WTC11 (cell line): ENCODE results near the gene ANAPC4. TPM values are rescaled to one million over a fixed set of nuclear protein-coding genes. Genes with fewer than 3 reads are reported as not detected.

Experiments
- ATAC-seq: fragments of 200-7000 bp; cut with Tn5 transposase; 2 replicates; pipeline ENCODE4 v1.10.0; 2021; ENCODE audit warnings: mild to moderate bottlenecking, moderate library complexity
- CTCF ChIA-PET: fragments of 300-600 bp; sonication (Branson Sonifier 250); formaldehyde crosslinking; loops from one replicate; lab custom pipeline; 2021; ENCODE audit warnings: antibody characterized with exemption; lab: Charles Lee
- POLR2A ChIA-PET: fragments of 350-600 bp; sonication (Branson Sonifier 250); formaldehyde crosslinking; loops from one replicate; lab custom pipeline; 2021; ENCODE audit warnings: antibody characterized with exemption; lab: Charles Lee
- DNase-seq: peaks from one replicate; pipeline ENCODE4 v3.0.0; 2021; ENCODE audit warnings: low spot score
- H3K27ac Mint-ChIP-seq: 2 replicates; pipeline ENCODE4 v1.8.0; 2021; ENCODE audit warnings: mixed read lengths
- H3K27me3 Mint-ChIP-seq: 2 replicates; pipeline ENCODE4 v1.8.0; 2021; ENCODE audit warnings: low read depth, mild to moderate bottlenecking, moderate library complexity, mixed read lengths
- H3K36me3 Mint-ChIP-seq: 2 replicates; pipeline ENCODE4 v1.8.0; 2021; ENCODE audit warnings: mixed read lengths
- H3K4me1 Mint-ChIP-seq: 2 replicates; pipeline ENCODE4 v1.8.0; 2022; ENCODE audit warnings: mixed read lengths
- H3K4me3 Mint-ChIP-seq: 2 replicates; pipeline ENCODE4 v1.8.0; 2021; ENCODE audit warnings: mild to moderate bottlenecking, moderate library complexity, mixed read lengths
- H3K9me3 Mint-ChIP-seq: 2 replicates; pipeline ENCODE4 v1.8.0; 2021; ENCODE audit warnings: mixed read lengths
- ATF1 ChIP-seq: sonication (generic); formaldehyde crosslinking; IDR thresholded peaks from 2 replicates; pipeline ENCODE4 v1.8.1; 2023; ENCODE audit warnings: mild to moderate bottlenecking, moderate library complexity, missing genetic modification reagents
- E2F1 ChIP-seq: sonication (generic); formaldehyde crosslinking; IDR thresholded peaks from 2 replicates; pipeline ENCODE4 v1.8.0; 2022; ENCODE audit warnings: mild to moderate bottlenecking, missing genetic modification reagents
- ELF4 ChIP-seq: sonication (generic); formaldehyde crosslinking; IDR thresholded peaks from 2 replicates; pipeline ENCODE4 v1.8.1; 2022; ENCODE audit warnings: low read depth, mild to moderate bottlenecking, moderate library complexity, missing genetic modification reagents
- EMX1 ChIP-seq: fragments of 250-450 bp; sonication (Bioruptor Pico); IDR thresholded peaks from 2 replicates; pipeline ENCODE4 v1.8.0; 2021; ENCODE audit warnings: mild to moderate bottlenecking
- FOXJ3 ChIP-seq: sonication (generic); formaldehyde crosslinking; IDR thresholded peaks from 2 replicates; pipeline ENCODE4 v1.9.0; 2021; ENCODE audit warnings: missing genetic modification reagents, mild to moderate bottlenecking, borderline replicate concordance
- FOXP1 ChIP-seq: sonication (generic); formaldehyde crosslinking; IDR thresholded peaks from 2 replicates; pipeline ENCODE4 v1.8.0; 2022; ENCODE audit warnings: missing genetic modification reagents, mild to moderate bottlenecking, moderate library complexity, borderline replicate concordance
- HMGA2 ChIP-seq: fragments of 250-450 bp; sonication (Bioruptor Pico); IDR thresholded peaks from 2 replicates; pipeline ENCODE4 v1.4.0; 2021; ENCODE audit warnings: mild to moderate bottlenecking, moderate library complexity
- IRF2 ChIP-seq: sonication (generic); formaldehyde crosslinking; IDR thresholded peaks from 2 replicates; pipeline ENCODE4 v1.8.0; 2022; ENCODE audit warnings: low read depth, missing genetic modification reagents, borderline replicate concordance
- JAZF1 ChIP-seq: fragments of 250-450 bp; sonication (Bioruptor Pico); IDR thresholded peaks from 2 replicates; pipeline ENCODE4 v1.9.0; 2021; ENCODE audit warnings: moderate library complexity, mild to moderate bottlenecking, inconsistent platforms
- MXD4 ChIP-seq: fragments of 250-450 bp; sonication (Bioruptor Pico); IDR thresholded peaks from 2 replicates; pipeline ENCODE4 v1.8.0; 2021; ENCODE audit warnings: mild to moderate bottlenecking, moderate library complexity, borderline replicate concordance
- NFYB ChIP-seq: sonication (generic); formaldehyde crosslinking; conservative IDR thresholded peaks from 2 replicates; pipeline ENCODE4 v1.8.0; 2022; ENCODE audit warnings: low read depth, missing genetic modification reagents
- NR3C1 ChIP-seq: sonication (generic); formaldehyde crosslinking; conservative IDR thresholded peaks from 2 replicates; pipeline ENCODE4 v1.8.1; 2023; ENCODE audit warnings: low read depth, mild to moderate bottlenecking, missing genetic modification reagents
- TEAD1 ChIP-seq: sonication (generic); formaldehyde crosslinking; IDR thresholded peaks from 2 replicates; pipeline ENCODE4 v1.8.0; 2022; ENCODE audit warnings: mild to moderate bottlenecking, missing genetic modification reagents
- TEAD4 ChIP-seq: sonication (generic); formaldehyde crosslinking; IDR thresholded peaks from 2 replicates; pipeline ENCODE4 v1.8.0; 2022; ENCODE audit warnings: mild to moderate bottlenecking, missing genetic modification reagents
- USF2 ChIP-seq: sonication (generic); formaldehyde crosslinking; IDR thresholded peaks from 2 replicates; pipeline ENCODE4 v1.8.1; 2023; ENCODE audit warnings: mild to moderate bottlenecking, missing genetic modification reagents, moderate library complexity
- ZNF121 ChIP-seq: sonication (generic); formaldehyde crosslinking; IDR thresholded peaks from 2 replicates; pipeline ENCODE4 v1.8.0; 2023; ENCODE audit warnings: missing genetic modification reagents
- ZNF219 ChIP-seq: sonication (generic); formaldehyde crosslinking; IDR thresholded peaks from 2 replicates; pipeline ENCODE4 v1.8.0; 2023; ENCODE audit warnings: missing genetic modification reagents, mild to moderate bottlenecking, borderline replicate concordance
- ZNF232 ChIP-seq: sonication (generic); formaldehyde crosslinking; IDR thresholded peaks from 2 replicates; pipeline ENCODE4 v1.8.0; 2022; ENCODE audit warnings: mild to moderate bottlenecking, missing genetic modification reagents
- ZNF317 ChIP-seq: sonication (generic); formaldehyde crosslinking; IDR thresholded peaks from 2 replicates; pipeline ENCODE4 v1.8.1; 2023; ENCODE audit warnings: low read depth, mild to moderate bottlenecking, moderate library complexity, missing genetic modification reagents, borderline replicate concordance
- ZNF396 ChIP-seq: fragments of 250-450 bp; sonication (Bioruptor Pico); IDR thresholded peaks from 2 replicates; pipeline ENCODE4 v1.8.0; 2021; ENCODE audit warnings: mild to moderate bottlenecking, moderate library complexity, borderline replicate concordance
- ZNF416 ChIP-seq: fragments of 250-450 bp; sonication (Bioruptor Pico); IDR thresholded peaks from 2 replicates; pipeline ENCODE4 v1.9.0; 2021; ENCODE audit warnings: mild to moderate bottlenecking, inconsistent platforms
- ZNF512 ChIP-seq: sonication (generic); formaldehyde crosslinking; IDR thresholded peaks from 2 replicates; pipeline ENCODE4 v1.8.1; 2022; ENCODE audit warnings: missing genetic modification reagents, borderline replicate concordance
- ZNF671 ChIP-seq: fragments of 250-450 bp; sonication (Bioruptor Pico); IDR thresholded peaks from 2 replicates; pipeline ENCODE4 v1.8.0; 2021; ENCODE audit warnings: mild to moderate bottlenecking
- total RNA-seq: library from RNA; stranded (reverse); gene quantifications from 3 replicates; pipeline ENCODE4 v1.2.3, GENCODE V29; 2021
- TF ChIP-seq, protein P1 (sequence below): fragments of 250-450 bp; sonication (Bioruptor Pico); IDR thresholded peaks from 2 replicates; pipeline ENCODE4 v1.9.0; 2021; ENCODE audit warnings: mild to moderate bottlenecking, borderline replicate concordance
- TF ChIP-seq, protein P2 (sequence below): fragments of 250-450 bp; sonication (Bioruptor Pico); IDR thresholded peaks from 2 replicates; pipeline ENCODE4 v1.9.0; 2021; ENCODE audit warnings: moderate library complexity, mild to moderate bottlenecking, inconsistent platforms, borderline replicate concordance
- TF ChIP-seq, protein P3 (sequence below): sonication (generic); formaldehyde crosslinking; IDR thresholded peaks from 2 replicates; pipeline ENCODE4 v1.8.1; 2023; ENCODE audit warnings: mild to moderate bottlenecking, missing genetic modification reagents

ANAPC4 gene
- total RNA-seq, 1 experiment from 2014 or later: 40.5 TPM

DNA sequence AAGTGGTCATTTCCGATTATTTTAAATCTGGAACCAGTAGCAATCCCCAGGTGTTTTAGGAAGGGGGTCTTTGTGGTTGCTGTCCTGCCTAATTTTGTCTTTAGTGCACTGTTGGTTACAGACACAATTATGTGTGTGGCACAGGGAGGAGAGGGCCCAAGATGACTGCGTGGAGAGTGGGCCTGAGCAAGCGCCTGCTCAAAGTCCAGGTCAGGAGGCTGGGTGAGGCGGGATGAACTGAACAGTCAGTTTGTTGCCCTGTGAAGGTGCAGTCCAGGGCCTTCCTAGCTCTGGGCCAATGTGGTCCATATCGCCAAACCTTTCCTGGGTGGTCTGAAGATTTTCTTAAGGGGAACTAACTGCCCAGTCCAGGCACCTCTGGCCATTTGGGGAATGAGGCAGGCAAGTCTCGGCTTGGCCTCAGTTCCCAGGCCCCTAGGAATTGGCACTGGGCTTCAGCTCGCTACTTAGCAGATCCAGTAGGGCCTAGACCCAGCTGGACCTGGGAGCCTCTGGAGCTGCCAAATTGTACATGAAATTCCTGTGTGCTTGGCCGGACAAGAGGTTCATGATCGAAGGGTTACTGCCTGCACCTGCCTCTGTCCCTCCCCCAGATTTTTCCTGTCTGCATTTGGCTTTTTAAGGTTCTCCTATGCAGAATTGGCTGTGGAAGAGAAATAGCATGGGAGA, 47.6 kb downstream of the ANAPC4 start:
- ChIA-PET CTCF (interaction anchor here (2.1 kb wide), 1 partner anchor 15 kb away, joined by 8 read pairs; no protein-coding TSS in a partner anchor), POLR2A (no interaction called here)
- Mint-ChIP-seq H3K4me1 (no peaks in the 10 kb centered on the region), H3K27ac (no peak overlapping the region), H3K36me3 (no peaks in the 10 kb centered on the region), H3K27me3 (no peaks in the 10 kb centered on the region), H3K4me3 (no peak overlapping the region), H3K9me3 (peaks cover 3% of the 10 kb centered on the region; the same call in 1 of the 2 replicates)
- TF ChIP-seq TEAD4 (CRISPR knock-in tag) (no peak), ZNF416 (CRISPR knock-in tag) (no peak), NFYB (CRISPR knock-in tag) (no peak), ZNF219 (CRISPR knock-in tag) (no peak), FOXJ3 (no peak), ZNF232 (CRISPR knock-in tag) (no peak), TEAD1 (CRISPR knock-in tag) (no peak), EMX1 (no peak), IRF2 (CRISPR knock-in tag) (no peak), ZNF317 (CRISPR knock-in tag) (no peak), ELF4 (CRISPR knock-in tag) (no peak), ZNF671 (CRISPR knock-in tag) (no peak), ZNF396 (CRISPR knock-in tag) (no peak), ZNF512 (CRISPR knock-in tag) (no peak), E2F1 (CRISPR knock-in tag) (no peak)
- TF ChIP-seq, protein P1, sequence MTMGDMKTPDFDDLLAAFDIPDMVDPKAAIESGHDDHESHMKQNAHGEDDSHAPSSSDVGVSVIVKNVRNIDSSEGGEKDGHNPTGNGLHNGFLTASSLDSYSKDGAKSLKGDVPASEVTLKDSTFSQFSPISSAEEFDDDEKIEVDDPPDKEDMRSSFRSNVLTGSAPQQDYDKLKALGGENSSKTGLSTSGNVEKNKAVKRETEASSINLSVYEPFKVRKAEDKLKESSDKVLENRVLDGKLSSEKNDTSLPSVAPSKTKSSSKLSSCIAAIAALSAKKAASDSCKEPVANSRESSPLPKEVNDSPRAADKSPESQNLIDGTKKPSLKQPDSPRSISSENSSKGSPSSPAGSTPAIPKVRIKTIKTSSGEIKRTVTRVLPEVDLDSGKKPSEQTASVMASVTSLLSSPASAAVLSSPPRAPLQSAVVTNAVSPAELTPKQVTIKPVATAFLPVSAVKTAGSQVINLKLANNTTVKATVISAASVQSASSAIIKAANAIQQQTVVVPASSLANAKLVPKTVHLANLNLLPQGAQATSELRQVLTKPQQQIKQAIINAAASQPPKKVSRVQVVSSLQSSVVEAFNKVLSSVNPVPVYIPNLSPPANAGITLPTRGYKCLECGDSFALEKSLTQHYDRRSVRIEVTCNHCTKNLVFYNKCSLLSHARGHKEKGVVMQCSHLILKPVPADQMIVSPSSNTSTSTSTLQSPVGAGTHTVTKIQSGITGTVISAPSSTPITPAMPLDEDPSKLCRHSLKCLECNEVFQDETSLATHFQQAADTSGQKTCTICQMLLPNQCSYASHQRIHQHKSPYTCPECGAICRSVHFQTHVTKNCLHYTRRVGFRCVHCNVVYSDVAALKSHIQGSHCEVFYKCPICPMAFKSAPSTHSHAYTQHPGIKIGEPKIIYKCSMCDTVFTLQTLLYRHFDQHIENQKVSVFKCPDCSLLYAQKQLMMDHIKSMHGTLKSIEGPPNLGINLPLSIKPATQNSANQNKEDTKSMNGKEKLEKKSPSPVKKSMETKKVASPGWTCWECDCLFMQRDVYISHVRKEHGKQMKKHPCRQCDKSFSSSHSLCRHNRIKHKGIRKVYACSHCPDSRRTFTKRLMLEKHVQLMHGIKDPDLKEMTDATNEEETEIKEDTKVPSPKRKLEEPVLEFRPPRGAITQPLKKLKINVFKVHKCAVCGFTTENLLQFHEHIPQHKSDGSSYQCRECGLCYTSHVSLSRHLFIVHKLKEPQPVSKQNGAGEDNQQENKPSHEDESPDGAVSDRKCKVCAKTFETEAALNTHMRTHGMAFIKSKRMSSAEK: no peak
- TF ChIP-seq, protein P2, sequence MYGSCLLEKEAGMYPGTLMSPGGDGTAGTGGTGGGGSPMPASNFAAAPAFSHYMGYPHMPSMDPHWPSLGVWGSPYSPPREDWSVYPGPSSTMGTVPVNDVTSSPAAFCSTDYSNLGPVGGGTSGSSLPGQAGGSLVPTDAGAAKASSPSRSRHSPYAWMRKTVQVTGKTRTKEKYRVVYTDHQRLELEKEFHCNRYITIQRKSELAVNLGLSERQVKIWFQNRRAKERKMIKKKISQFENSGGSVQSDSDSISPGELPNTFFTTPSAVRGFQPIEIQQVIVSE: no peak
- no peak for DNase-seq
- ATAC-seq: no peak

DNA sequence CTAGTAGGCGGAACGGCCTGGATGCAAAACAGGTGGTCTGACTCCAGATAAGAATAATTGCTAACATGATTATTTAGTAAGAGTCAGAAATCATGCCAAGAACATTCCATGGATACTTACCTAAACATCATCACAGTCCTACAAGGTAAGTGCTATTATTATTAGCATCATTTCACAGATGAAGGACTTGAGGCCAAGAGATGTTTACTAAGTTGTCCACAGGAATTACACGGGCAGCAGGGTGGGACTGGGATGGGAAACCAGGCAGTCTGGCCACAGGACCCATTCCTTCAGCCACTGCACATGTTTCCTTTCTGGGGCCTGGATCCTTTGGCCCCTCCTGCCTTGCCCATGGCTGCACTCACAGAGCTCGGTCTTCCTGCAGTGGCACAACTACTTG, 48.3 kb downstream of the ANAPC4 start:
- ATAC-seq (no peak), DNase-seq (no peak)
- H3K27me3 Mint-ChIP-seq: no peaks in the 10 kb centered on the region
- H3K4me3 Mint-ChIP-seq: no peak overlapping the region
- POLR2A ChIA-PET: no interaction called here
- CTCF ChIA-PET: interaction anchor here (0.7 to 2.1 kb wide), 3 partner anchors 14 to 73 kb away, joined by 3 to 8 read pairs (median 7); no protein-coding TSS in a partner anchor
- no peaks in the 10 kb centered on the region for H3K4me1 Mint-ChIP-seq
- peaks cover 3% of the 10 kb centered on the region; the same call in 1 of the 2 replicates for H3K9me3 Mint-ChIP-seq
- H3K27ac Mint-ChIP-seq: no peak overlapping the region
- H3K36me3 Mint-ChIP-seq: no peaks in the 10 kb centered on the region
- TF ChIP-seq FOXP1 (CRISPR knock-in tag): no peak
- TF ChIP-seq, protein P3, sequence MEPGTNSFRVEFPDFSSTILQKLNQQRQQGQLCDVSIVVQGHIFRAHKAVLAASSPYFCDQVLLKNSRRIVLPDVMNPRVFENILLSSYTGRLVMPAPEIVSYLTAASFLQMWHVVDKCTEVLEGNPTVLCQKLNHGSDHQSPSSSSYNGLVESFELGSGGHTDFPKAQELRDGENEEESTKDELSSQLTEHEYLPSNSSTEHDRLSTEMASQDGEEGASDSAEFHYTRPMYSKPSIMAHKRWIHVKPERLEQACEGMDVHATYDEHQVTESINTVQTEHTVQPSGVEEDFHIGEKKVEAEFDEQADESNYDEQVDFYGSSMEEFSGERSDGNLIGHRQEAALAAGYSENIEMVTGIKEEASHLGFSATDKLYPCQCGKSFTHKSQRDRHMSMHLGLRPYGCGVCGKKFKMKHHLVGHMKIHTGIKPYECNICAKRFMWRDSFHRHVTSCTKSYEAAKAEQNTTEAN (CRISPR knock-in tag): no peak
- no peak for TF ChIP-seq ATF1 (CRISPR knock-in tag)
- TF ChIP-seq MXD4 (CRISPR knock-in tag): no peak
- no peak for TF ChIP-seq JAZF1 (CRISPR knock-in tag)
- TF ChIP-seq USF2: no peak
- TF ChIP-seq ZNF121 (CRISPR knock-in tag): no peak
- no peak for TF ChIP-seq HMGA2 (CRISPR knock-in tag)
- no peak for TF ChIP-seq NR3C1 (CRISPR knock-in tag)
